ENCODE results near the gene SFT2D1.

DNA sequence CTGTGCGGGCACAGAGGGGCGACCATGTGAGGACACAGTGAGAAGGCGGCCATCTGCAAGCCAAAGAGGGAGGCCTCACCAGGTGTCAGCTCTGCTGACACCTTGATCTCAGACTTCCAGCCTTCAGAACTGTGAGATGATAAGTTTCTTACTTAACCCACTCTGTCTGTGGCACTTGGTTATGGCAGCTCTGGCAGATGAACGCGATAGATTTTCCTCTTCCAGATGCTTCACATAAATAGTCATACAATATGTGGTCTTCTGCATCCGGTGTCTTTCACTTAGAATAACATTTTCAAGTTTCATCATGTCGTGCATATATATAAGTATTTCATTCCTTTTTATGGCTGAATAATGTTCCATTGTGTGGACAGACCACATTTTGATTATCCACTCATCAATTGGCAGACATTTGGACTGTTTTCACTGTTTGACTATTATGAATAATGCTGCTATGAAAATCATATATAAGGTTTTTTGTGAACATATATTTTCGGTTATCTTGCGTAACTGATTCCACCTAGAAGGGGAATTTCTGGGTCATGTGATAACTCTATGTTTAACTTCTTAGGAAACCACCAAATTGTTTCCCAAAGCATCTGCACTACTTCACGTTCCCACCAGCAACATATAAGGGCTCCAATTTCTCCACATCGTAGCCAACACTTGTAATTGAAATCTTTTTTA lies 64.3 kb downstream of the SFT2D1 start:
- no peak for TF ChIP-seq POLR2AphosphoS5 (IDR thresholded peaks at IDR 0.05; ENCODE audit: low read depth, low read length)
- no peak for TF ChIP-seq POLR2A (IDR thresholded peaks at IDR 0.05; ENCODE audit: low read depth, low read length)
- TF ChIP-seq TAF1 (IDR thresholded peaks at IDR 0.05; ENCODE audit: low read depth, low read length), result no peak
- no peak for TF ChIP-seq PAX5 (IDR thresholded peaks at IDR 0.05; ENCODE audit: insufficient read depth, low read length, severe bottlenecking)
- no peak for TF ChIP-seq SPI1 (IDR thresholded peaks at IDR 0.05; ENCODE audit: low read depth, low read length)
